Sigmoid colon (tissue), 7 donors: ENCODE measurements around the gene STK11IP. TPM values are rescaled to one million over a fixed set of nuclear protein-coding genes. Genes with fewer than 3 reads are reported as not detected.

ENCODE experiments used
- DNase-seq: peaks from one replicate; pipeline ENCODE4 v3.0.0-alpha.2; 2019
- H3K27ac ChIP-seq, 4 donors: fragments of 200-600 bp; sonication (generic); one replicate each; pipeline ENCODE4 v1.5.1; 2016 to 2019; ENCODE audit warnings: mild to moderate bottlenecking in 1 of 4
- H3K27me3 ChIP-seq, 3 donors: fragments of 200-600 bp; sonication (generic); one replicate each; pipeline ENCODE4 v1.5.1; 2019; ENCODE audit warnings: mild to moderate bottlenecking in 1 of 3
- H3K36me3 ChIP-seq, 4 donors: fragments of 200-600 bp; sonication (generic); one replicate each; pipeline ENCODE4 v1.5.1; 2016 to 2019
- H3K4me1 ChIP-seq, 4 donors: fragments of 200-600 bp; sonication (generic); one replicate each; pipeline ENCODE4 v1.5.1; 2017 to 2019
- H3K4me3 ChIP-seq, 4 donors: fragments of 200-600 bp; sonication (generic); one replicate each; pipeline ENCODE4 v1.5.1; 2017 to 2019; ENCODE audit warnings: mild to moderate bottlenecking in 2 of 4, moderate library complexity in 1 of 4
- H3K9me3 ChIP-seq, 4 donors: fragments of 200-600 bp in 3 of 4; sonication (generic) in 3 of 4; one replicate each; pipeline versions ENCODE4 v1.5.1 to v1.6.1; 2013 to 2019
- EP300 ChIP-seq, 4 donors: sonication (generic); formaldehyde crosslinking; IDR thresholded peaks; one replicate each; pipeline ENCODE4 v1.6.1; 2017; ENCODE audit warnings: antibody characterized with exemption in 4 of 4
- POLR2A ChIP-seq, 2 donors: fragments of 450-650 bp; IDR thresholded peaks; one replicate each; pipeline ENCODE4 v1.6.1; 2016; ENCODE audit warnings: antibody characterized with exemption in 2 of 2, mild to moderate bottlenecking in 2 of 2, moderate library complexity in 2 of 2
- POLR2AphosphoS5 ChIP-seq, 4 donors: sonication (generic); formaldehyde crosslinking; IDR thresholded peaks; one replicate each; pipeline ENCODE4 v1.6.1; 2017; ENCODE audit warnings: antibody characterized with exemption in 4 of 4
- WGBS, 2 donors: extraction: QIAGEN DNeasy Blood & Tissue Kit; methylation state at CpG; one replicate each; pipeline ENCODE4 v1.1.7; 2013; 5-methylcytosine and 5-hydroxymethylcytosine counted together
- intact Hi-C: fragments of 100-400 bp; cut with DNase I; formaldehyde crosslinking; loops from one replicate; pipeline ENCODE4 v1.15.1; 2023
- polyA plus RNA-seq, 3 donors: library from polyadenylated mRNA; stranded (reverse); fragments of 200-250 nt; gene quantifications; one replicate each; pipeline ENCODE4 v1.2.3, GENCODE V29; 2013
- total RNA-seq, 4 donors: library from RNA; depleted of rRNA; stranded (reverse); fragments of >200 nt; gene quantifications; one replicate each; pipeline ENCODE4 v1.1.0, GENCODE V29; 2016
- TF ChIP-seq, protein P1 (sequence below), 4 experiments: fragments of 450-650 bp in 3 of 4; fragments of 200-600 bp in 1 of 4; IDR thresholded peaks; one replicate each; pipeline ENCODE4 v1.5.1; 2016 to 2019; ENCODE audit warnings: antibody characterized with exemption in 4 of 4, mild to moderate bottlenecking in 3 of 4, moderate library complexity in 2 of 4
- donor health status: healthy with polysubstance abuse.
- donor health status: Bipolar disorder and iron deficiency.
- donor health status: healthy.

STK11IP gene
- total and polyA plus RNA-seq, 7 donors, result 6.9 to 36.7 (median 10.8) TPM

DNA sequence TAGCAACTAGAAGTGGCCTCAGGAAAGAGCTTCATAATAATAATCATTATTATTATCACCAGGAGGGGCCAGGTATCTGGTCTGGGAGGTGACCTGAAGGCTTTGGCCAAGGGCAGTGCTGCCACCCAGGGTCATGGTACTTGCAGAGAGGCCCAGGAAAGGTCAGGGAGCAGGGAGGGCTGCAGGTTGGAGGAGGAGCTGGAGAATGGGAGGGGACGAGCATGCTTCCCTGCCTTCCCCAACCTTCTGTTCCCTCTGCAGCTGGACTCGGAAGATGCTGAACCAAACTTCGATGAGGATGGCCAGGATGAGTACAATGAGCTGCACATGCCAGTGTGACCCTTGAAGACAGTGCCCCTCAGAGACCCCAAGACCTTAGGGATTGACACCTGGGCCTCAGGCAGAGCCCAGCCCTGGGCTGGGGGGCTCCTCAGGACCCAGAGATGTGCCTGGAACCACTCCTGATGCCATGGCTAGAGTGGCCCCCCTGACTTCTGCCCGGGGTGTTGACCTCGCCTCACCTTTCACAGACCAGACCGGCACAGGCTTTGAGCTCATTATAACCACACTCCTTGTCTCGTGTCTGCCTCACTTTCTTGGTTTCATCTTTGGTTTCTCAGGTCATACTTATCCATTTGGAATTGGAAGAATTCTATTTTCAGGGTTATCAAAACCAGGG lies 43.9 kb downstream of the STK11IP start:
- 73 to 83% methylated on average over 7 of the region's 7 CpGs for WGBS, 2 donors
- Histone ChIP-seq H3K4me1 (peaks cover 0 to 25% (median 17%) of the 10 kb centered on the region in 4 donors), H3K4me3 (no peak overlapping the region), H3K27me3 (no peaks in the 10 kb centered on the region), H3K36me3 (no peaks in the 10 kb centered on the region), H3K27ac (peak overlapping the region in 1 of 4 donors; percentile 30), H3K9me3 (no peaks in the 10 kb centered on the region)
- TF ChIP-seq, protein P1, sequence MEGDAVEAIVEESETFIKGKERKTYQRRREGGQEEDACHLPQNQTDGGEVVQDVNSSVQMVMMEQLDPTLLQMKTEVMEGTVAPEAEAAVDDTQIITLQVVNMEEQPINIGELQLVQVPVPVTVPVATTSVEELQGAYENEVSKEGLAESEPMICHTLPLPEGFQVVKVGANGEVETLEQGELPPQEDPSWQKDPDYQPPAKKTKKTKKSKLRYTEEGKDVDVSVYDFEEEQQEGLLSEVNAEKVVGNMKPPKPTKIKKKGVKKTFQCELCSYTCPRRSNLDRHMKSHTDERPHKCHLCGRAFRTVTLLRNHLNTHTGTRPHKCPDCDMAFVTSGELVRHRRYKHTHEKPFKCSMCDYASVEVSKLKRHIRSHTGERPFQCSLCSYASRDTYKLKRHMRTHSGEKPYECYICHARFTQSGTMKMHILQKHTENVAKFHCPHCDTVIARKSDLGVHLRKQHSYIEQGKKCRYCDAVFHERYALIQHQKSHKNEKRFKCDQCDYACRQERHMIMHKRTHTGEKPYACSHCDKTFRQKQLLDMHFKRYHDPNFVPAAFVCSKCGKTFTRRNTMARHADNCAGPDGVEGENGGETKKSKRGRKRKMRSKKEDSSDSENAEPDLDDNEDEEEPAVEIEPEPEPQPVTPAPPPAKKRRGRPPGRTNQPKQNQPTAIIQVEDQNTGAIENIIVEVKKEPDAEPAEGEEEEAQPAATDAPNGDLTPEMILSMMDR (IDR thresholded peaks at IDR 0.05), result no peak
- TF ChIP-seq EP300 (IDR thresholded peaks at IDR 0.05) (no peak), POLR2AphosphoS5 (IDR thresholded peaks at IDR 0.05) (no peak), POLR2A (IDR thresholded peaks at IDR 0.05) (no peak)
- intact Hi-C loops, result loop anchor here (1.0 to 2.0 kb wide), 3 partner anchors 44 to 101 kb away; partner anchors contain the start of genes OBSL1 and STK11IP
- peak; percentile 47 for DNase-seq

GRCh38 chr2:219642069-219642454 lies 44.4 kb downstream of the STK11IP start:
- DNase-seq, result peak; percentile 59
- TF ChIP-seq EP300 (IDR thresholded peaks at IDR 0.05) (no peak), POLR2A (IDR thresholded peaks at IDR 0.05) (no peak)
- TF ChIP-seq, protein P1 (IDR thresholded peaks at IDR 0.05), result no peak
- 69 to 71% methylated on average over 8 of the region's 8 CpGs for WGBS, 2 donors
- peaks cover 0 to 25% (median 17%) of the 10 kb centered on the region in 4 donors for H3K4me1 ChIP-seq
- no peak overlapping the region for H3K4me3 ChIP-seq
- H3K27me3 ChIP-seq, result no peaks in the 10 kb centered on the region
- no peaks in the 10 kb centered on the region for H3K36me3 ChIP-seq
- intact Hi-C loops, result loop anchor here (1.0 to 2.0 kb wide), 3 partner anchors 45 to 101 kb away; partner anchors contain the start of genes OBSL1 and STK11IP
- H3K27ac ChIP-seq, result peak overlapping the region in 1 of 4 donors; percentile 30
- H3K9me3 ChIP-seq, result no peaks in the 10 kb centered on the region

DNA sequence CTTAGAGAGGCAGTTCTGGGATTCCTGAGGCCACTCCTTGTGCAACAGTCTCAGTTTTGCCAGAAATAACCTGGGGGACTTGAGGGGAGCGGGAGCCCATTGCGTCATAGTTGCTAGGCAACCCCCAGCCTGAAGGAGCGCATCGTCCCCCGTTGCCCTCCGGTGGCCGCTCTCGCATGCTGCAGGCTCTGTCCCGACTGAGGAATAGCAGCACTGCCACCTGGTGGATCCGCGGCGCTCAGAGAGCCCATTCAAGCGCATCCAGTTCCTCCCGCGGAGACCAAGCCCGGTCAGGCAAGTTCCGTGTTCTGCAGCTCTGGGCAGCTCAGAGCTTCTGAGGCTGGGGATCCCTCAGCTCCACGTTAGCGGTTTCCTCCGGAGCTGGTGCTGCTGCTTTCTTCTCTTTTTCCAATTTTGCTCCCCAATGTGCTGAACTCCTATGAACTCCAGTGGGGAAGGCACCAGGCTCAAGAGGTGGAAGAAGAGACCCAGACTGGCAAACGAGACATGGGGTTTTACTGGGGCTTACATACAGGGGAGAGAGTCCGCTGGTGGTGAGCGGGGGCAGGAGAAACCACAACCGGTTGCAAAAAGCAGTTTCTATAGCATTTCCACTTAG lies 44.9 kb downstream of the STK11IP start:
- TF ChIP-seq, protein P1 (IDR thresholded peaks at IDR 0.05), result peak; percentile 99 to 100 (median 100)
- peak in 2 of 4 donors; percentile 36 to 55 for TF ChIP-seq POLR2AphosphoS5 (IDR thresholded peaks at IDR 0.05)
- no peak for TF ChIP-seq POLR2A (IDR thresholded peaks at IDR 0.05)
- TF ChIP-seq EP300 (IDR thresholded peaks at IDR 0.05), result no peak
- peak overlapping the region in 1 of 4 donors; percentile 30 for H3K27ac ChIP-seq
- H3K36me3 ChIP-seq, result no peaks in the 10 kb centered on the region
- no peaks in the 10 kb centered on the region for H3K27me3 ChIP-seq
- peaks cover 0 to 25% (median 17%) of the 10 kb centered on the region in 4 donors for H3K4me1 ChIP-seq
- WGBS, 2 donors, result 6 to 12% methylated on average over 24 of the region's 24 CpGs
- DNase-seq, result peak; percentile 99
- H3K9me3 ChIP-seq, result no peaks in the 10 kb centered on the region
- intact Hi-C loops, result loop anchor here (1.0 to 2.0 kb wide), 3 partner anchors 45 to 102 kb away; partner anchors contain the start of genes OBSL1 and STK11IP
- no peak overlapping the region for H3K4me3 ChIP-seq

DNA sequence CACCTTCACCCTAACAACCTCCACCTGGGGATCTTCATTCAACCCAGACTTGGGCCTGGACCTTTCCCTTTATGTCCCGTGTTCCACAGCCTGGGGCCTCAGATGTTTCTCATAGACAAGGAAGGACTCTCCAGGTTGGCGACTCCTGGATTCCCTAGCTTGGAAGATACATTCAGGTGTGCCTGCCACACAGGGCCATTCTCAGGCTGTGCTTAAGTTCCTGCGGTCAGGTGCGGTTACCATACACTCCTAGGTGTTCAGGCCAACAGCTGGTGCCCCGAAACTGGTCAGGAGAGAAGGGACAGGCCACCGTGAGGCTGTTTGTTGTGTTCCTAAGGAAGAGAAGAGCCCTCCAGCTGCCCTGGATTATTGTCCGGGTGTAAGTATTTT lies 45.4 kb downstream of the STK11IP start:
- Histone ChIP-seq H3K9me3 (no peaks in the 10 kb centered on the region), H3K4me3 (no peak overlapping the region), H3K36me3 (no peaks in the 10 kb centered on the region), H3K27me3 (no peaks in the 10 kb centered on the region), H3K27ac (peak overlapping the region in 1 of 4 donors; percentile 4), H3K4me1 (peaks cover 0 to 25% (median 17%) of the 10 kb centered on the region in 4 donors)
- TF ChIP-seq POLR2AphosphoS5 (IDR thresholded peaks at IDR 0.05) (no peak), EP300 (IDR thresholded peaks at IDR 0.05) (no peak), POLR2A (IDR thresholded peaks at IDR 0.05) (no peak)
- TF ChIP-seq, protein P1 (IDR thresholded peaks at IDR 0.05), result no peak
- 86 to 90% methylated on average over 7 of the region's 7 CpGs for WGBS, 2 donors
- intact Hi-C loops, result loop anchor here (2.0 kb wide), 2 partner anchors 72 to 102 kb away; partner anchors contain the start of gene OBSL1
- peak; percentile 61 for DNase-seq
